Naive thymus-derived CD4-positive, alpha-beta T cell (primary cell): ENCODE data around the gene ERI3. TPM values are rescaled to one million over a fixed set of nuclear protein-coding genes. Genes with fewer than 3 reads are reported as not detected.
A peak's percentile ranks its signal among the peaks of the same experiment; 100 is the strongest.

Experiments used
- ATAC-seq: fragments of 150-1000 bp; cut with Tn5 transposase; 2 replicates; pipeline ENCODE4 v1.10.0; 2021; ENCODE audit warnings: mild to moderate bottlenecking, moderate library complexity
- CTCF ChIA-PET: fragments of 350-600 bp; sonication (Branson Sonifier 250); formaldehyde crosslinking; loops from one replicate; lab custom pipeline; 2021; ENCODE audit warnings: antibody characterized with exemption; lab: Charles Lee
- POLR2A ChIA-PET: fragments of 350-600 bp; sonication (Branson Sonifier 250); formaldehyde crosslinking; loops from one replicate; lab custom pipeline; 2021; ENCODE audit warnings: antibody characterized with exemption, inconsistent platforms; lab: Charles Lee
- DNase-seq, 9 donors: peaks; one replicate each; pipeline versions ENCODE4 v3.0.0 to v3.0.0-alpha.2; 2020 to 2022; ENCODE audit warnings: mixed read lengths in 1 of 9
- H3K27ac ChIP-seq: one replicate; pipeline ENCODE4 v1.7.0; 2013; ENCODE audit warnings: mild to moderate bottlenecking, low read depth, low read length, moderate library complexity
- H3K27me3 ChIP-seq, 2 donors: one replicate each; pipeline ENCODE4 v1.7.0; 2013; ENCODE audit warnings: low read length in 2 of 2, mild to moderate bottlenecking in 2 of 2, moderate library complexity in 2 of 2; ENCODE audit not compliant: control insufficient read depth in 2 of 2, insufficient read depth in 2 of 2
- H3K36me3 ChIP-seq, 3 experiments: 1 replicate in 2 of 3; 2 replicates in 1 of 3; pipeline ENCODE4 v1.7.0; 2013; ENCODE audit warnings: low read length in 3 of 3, mild to moderate bottlenecking in 3 of 3, moderate library complexity in 1 of 3; ENCODE audit not compliant: insufficient read depth in 3 of 3, control insufficient read depth in 2 of 3
- H3K4me1 ChIP-seq, 2 donors: one replicate each; pipeline ENCODE4 v1.7.0; 2013; ENCODE audit warnings: low read length in 2 of 2, mild to moderate bottlenecking in 2 of 2, moderate library complexity in 1 of 2; ENCODE audit not compliant: control insufficient read depth in 2 of 2, insufficient read depth in 2 of 2
- H3K4me3 ChIP-seq: 2 replicates; pipeline ENCODE4 v1.7.0; 2013; ENCODE audit warnings: mild to moderate bottlenecking, low read length
- H3K9me3 ChIP-seq, 3 experiments: 1 replicate in 2 of 3; 2 replicates in 1 of 3; pipeline ENCODE4 v1.7.0; 2013; ENCODE audit warnings: low read length in 3 of 3; ENCODE audit not compliant: control insufficient read depth in 2 of 3
- H3K27ac Mint-ChIP-seq, 9 donors: one replicate each; pipeline ENCODE4 v1.8.0; 2020 to 2022; ENCODE audit warnings: mixed read lengths in 9 of 9, mild to moderate bottlenecking in 8 of 9, moderate library complexity in 5 of 9, inconsistent platforms in 2 of 9
- H3K27me3 Mint-ChIP-seq, 5 donors: one replicate each; pipeline ENCODE4 v1.8.0; 2021 to 2022; ENCODE audit warnings: mixed read lengths in 5 of 5, mild to moderate bottlenecking in 1 of 5
- H3K36me3 Mint-ChIP-seq, 5 donors: one replicate each; pipeline ENCODE4 v1.8.0; 2020 to 2022; ENCODE audit warnings: mixed read lengths in 5 of 5, mild to moderate bottlenecking in 3 of 5, inconsistent platforms in 1 of 5
- H3K4me1 Mint-ChIP-seq, 7 donors: one replicate each; pipeline ENCODE4 v1.8.0; 2020 to 2022; ENCODE audit warnings: mixed read lengths in 7 of 7, mild to moderate bottlenecking in 3 of 7, inconsistent platforms in 1 of 7
- H3K4me3 Mint-ChIP-seq, 10 donors: one replicate each; pipeline ENCODE4 v1.8.0; 2020 to 2022; ENCODE audit warnings: mild to moderate bottlenecking in 10 of 10, mixed read lengths in 10 of 10, moderate library complexity in 6 of 10, inconsistent platforms in 2 of 10
- H3K9me3 Mint-ChIP-seq, 11 donors: one replicate each; pipeline ENCODE4 v1.8.0; 2020 to 2022; ENCODE audit warnings: mixed read lengths in 11 of 11, mild to moderate bottlenecking in 4 of 11, inconsistent platforms in 1 of 11, moderate library complexity in 1 of 11
- intact Hi-C, 2 donors: fragments of 100-400 bp; cut with micrococcal nuclease; formaldehyde crosslinking; loops; one replicate each; pipeline ENCODE4 v1.15.1; 2023
- polyA plus RNA-seq, 2 donors: library from polyadenylated mRNA; unstranded; fragments of 300-500 nt; fragmentation: Illumina TruSeq; gene quantifications; one replicate each; pipeline ENCODE4 v1.2.3, GENCODE V29; 2021
- total RNA-seq, 6 experiments: library from RNA in 5 of 6; stranded (reverse) in 5 of 6; gene quantifications; 1 replicate in 5 of 6; 2 replicates in 1 of 6; pipeline ENCODE4 v1.2.3 and lab custom pipeline; 2021 to 2026

ERI3 gene
- total and polyA plus RNA-seq, 7 experiments from 2014 or later: 28.7 to 40.4 (median 36.2) TPM

- H3K36me3 Mint-ChIP-seq: peaks cover 0 to 60% (median 10%) of the 10 kb centered on the region in 5 donors
- ATAC-seq (no peak), DNase-seq (no peak)
- POLR2A ChIA-PET: no interaction called here
- intact Hi-C loops: no loop called here
- CTCF ChIA-PET: no interaction called here
- H3K27me3 ChIP-seq: no peaks in the 10 kb centered on the region
- H3K4me1 Mint-ChIP-seq: peaks cover 0 to 36% (median 3%) of the 10 kb centered on the region in 7 donors
- H3K9me3 Mint-ChIP-seq: no peaks in the 10 kb centered on the region
- H3K27me3 Mint-ChIP-seq: no peaks in the 10 kb centered on the region
- no peak overlapping the region for H3K4me3 ChIP-seq
- H3K27ac Mint-ChIP-seq: peak overlapping the region in 1 of 9 donors; percentile 31
- no peak overlapping the region for H3K4me3 Mint-ChIP-seq
- H3K36me3 ChIP-seq: peaks cover 5 to 76% (median 6%) of the 10 kb centered on the region in 3 experiments
- H3K4me1 ChIP-seq: no peaks in the 10 kb centered on the region
- no peaks in the 10 kb centered on the region for H3K9me3 ChIP-seq
- no peak overlapping the region for H3K27ac ChIP-seq
Observed at GRCh38 chr1:44313265-44313918, 41.7 kb downstream of the ERI3 start.

GRCh38 chr1:44312399-44313196, 42.5 kb downstream of the ERI3 start:
- DNase-seq (no peak), ATAC-seq (no peak)
- Histone ChIP-seq H3K27ac (no peak overlapping the region), H3K4me3 (no peak overlapping the region), H3K9me3 (no peaks in the 10 kb centered on the region), H3K36me3 (peaks cover 5 to 75% (median 6%) of the 10 kb centered on the region in 3 experiments), H3K27me3 (no peaks in the 10 kb centered on the region), H3K4me1 (no peaks in the 10 kb centered on the region)
- Mint-ChIP-seq H3K4me3 (no peak overlapping the region), H3K27me3 (no peaks in the 10 kb centered on the region), H3K9me3 (no peaks in the 10 kb centered on the region), H3K4me1 (peaks cover 0 to 29% (median 0%) of the 10 kb centered on the region in 7 donors), H3K36me3 (peaks cover 0 to 59% (median 14%) of the 10 kb centered on the region in 5 donors), H3K27ac (peak overlapping the region in 1 of 9 donors; percentile 12)
- intact Hi-C loops: no loop called here
- ChIA-PET CTCF (interaction anchor here (0.6 kb wide), 1 partner anchor 39 kb away, joined by 4 read pairs; no protein-coding TSS in a partner anchor), POLR2A (no interaction called here)

DNA sequence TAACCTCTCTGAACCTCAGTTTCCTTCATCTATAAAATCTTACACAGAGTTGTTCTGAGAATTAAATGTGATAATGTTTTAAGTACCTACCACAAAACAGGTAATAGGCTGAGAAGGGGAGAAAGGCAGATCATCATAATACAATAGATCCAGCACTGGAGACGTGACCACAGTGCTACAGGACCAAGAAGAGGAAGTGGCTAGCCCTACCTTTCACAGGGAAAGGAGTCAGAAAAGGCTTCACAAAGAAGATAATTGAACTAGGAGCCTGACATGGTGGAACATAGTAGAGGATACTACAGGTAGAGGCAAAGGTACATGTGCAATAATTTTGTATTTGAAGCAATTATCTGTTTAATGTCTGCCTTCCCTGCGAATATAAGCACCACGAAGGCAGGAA, 45.1 kb downstream of the ERI3 start:
- DNase-seq (no peak), ATAC-seq (no peak)
- H3K9me3 Mint-ChIP-seq: no peaks in the 10 kb centered on the region
- H3K4me3 Mint-ChIP-seq: no peak overlapping the region
- intact Hi-C loops: no loop called here
- Histone ChIP-seq H3K27ac (no peak overlapping the region), H3K4me3 (no peak overlapping the region), H3K4me1 (peaks cover 0 to 17% of the 10 kb centered on the region in 2 donors), H3K36me3 (peaks cover 0 to 63% (median 5%) of the 10 kb centered on the region in 3 experiments), H3K9me3 (no peaks in the 10 kb centered on the region), H3K27me3 (no peaks in the 10 kb centered on the region)
- H3K36me3 Mint-ChIP-seq: peaks cover 0 to 54% (median 20%) of the 10 kb centered on the region in 5 donors
- H3K27ac Mint-ChIP-seq: peak overlapping the region in 1 of 9 donors; percentile 42
- ChIA-PET POLR2A (no interaction called here), CTCF (no interaction called here)
- H3K27me3 Mint-ChIP-seq: no peaks in the 10 kb centered on the region
- H3K4me1 Mint-ChIP-seq: peaks cover 4 to 36% (median 25%) of the 10 kb centered on the region in 7 donors

DNA sequence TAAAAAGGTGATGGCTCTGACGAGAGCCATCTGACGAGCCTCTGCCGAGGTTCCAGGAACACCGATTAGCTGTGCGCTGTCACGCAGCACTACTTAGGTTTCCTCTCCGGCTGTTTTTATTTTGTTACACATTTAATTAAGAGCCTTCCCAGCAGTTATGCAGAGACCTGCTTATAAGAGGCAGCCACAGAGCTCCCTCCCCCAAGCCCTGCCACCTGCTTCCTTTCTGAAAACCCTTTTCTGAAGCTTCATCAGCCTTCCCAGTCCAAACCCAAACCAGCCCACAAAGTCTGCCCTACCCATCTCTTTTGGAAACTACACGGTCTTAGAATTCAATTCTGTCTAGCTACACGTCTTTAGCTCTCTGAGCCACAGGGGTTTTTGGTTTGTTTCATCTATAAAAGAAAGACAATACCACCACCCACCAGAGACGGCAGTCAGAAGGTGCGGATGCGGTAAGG, 49.1 kb downstream of the ERI3 start:
- peak; percentile 88 for ATAC-seq
- Histone ChIP-seq H3K9me3 (no peaks in the 10 kb centered on the region), H3K27ac (peak overlapping the region; percentile 31), H3K27me3 (no peaks in the 10 kb centered on the region), H3K36me3 (peaks cover 0 to 39% (median 5%) of the 10 kb centered on the region in 3 experiments), H3K4me3 (peak overlapping the region; percentile 15), H3K4me1 (peaks cover 0 to 25% of the 10 kb centered on the region in 2 donors)
- H3K27me3 Mint-ChIP-seq: no peaks in the 10 kb centered on the region
- peaks cover 12 to 51% (median 43%) of the 10 kb centered on the region in 7 donors for H3K4me1 Mint-ChIP-seq
- H3K27ac Mint-ChIP-seq: peak overlapping the region; percentile 52 to 90 (median 82)
- no peaks in the 10 kb centered on the region for H3K9me3 Mint-ChIP-seq
- DNase-seq: peak in 8 of 9 donors; percentile 31 to 75 (median 60)
- CTCF ChIA-PET: interaction anchor here (1.5 kb wide), 1 partner anchor 12 kb away, joined by 4 read pairs; no protein-coding TSS in a partner anchor
- intact Hi-C loops: no loop called here
- H3K36me3 Mint-ChIP-seq: peaks cover 5 to 60% (median 42%) of the 10 kb centered on the region in 5 donors
- POLR2A ChIA-PET: no interaction called here
- peak overlapping the region; percentile 35 to 76 (median 56) for H3K4me3 Mint-ChIP-seq

DNA sequence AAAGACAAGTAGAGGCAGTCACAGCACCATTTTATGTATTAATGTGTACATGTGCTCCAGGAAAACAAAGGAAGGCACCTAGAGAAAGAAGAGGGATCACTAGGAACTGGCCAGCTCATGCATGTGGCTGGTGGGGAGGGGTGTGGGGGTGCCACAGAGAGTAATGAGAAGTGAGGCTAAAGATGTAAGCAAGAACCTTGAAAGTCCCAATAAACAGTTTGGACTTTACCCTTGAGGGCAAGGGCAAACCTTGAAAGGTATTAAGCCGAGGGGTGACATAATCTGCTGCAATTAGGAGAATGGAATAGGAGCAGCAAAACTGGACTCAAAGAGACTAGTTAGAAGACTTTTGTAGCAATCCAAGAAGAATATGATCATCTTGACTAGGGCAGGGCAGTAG, 51.5 kb downstream of the ERI3 start:
- H3K4me3 ChIP-seq: no peak overlapping the region
- no peaks in the 10 kb centered on the region for H3K9me3 ChIP-seq
- H3K4me3 Mint-ChIP-seq: peak overlapping the region in 4 of 10 donors; percentile 16 to 71 (median 32)
- no peaks in the 10 kb centered on the region for H3K27me3 ChIP-seq
- H3K27ac ChIP-seq: no peak overlapping the region
- H3K27ac Mint-ChIP-seq: peak overlapping the region in 5 of 9 donors; percentile 20 to 39 (median 34)
- peaks cover 0 to 25% of the 10 kb centered on the region in 2 donors for H3K4me1 ChIP-seq
- DNase-seq (no peak), ATAC-seq (no peak)
- no peaks in the 10 kb centered on the region for H3K27me3 Mint-ChIP-seq
- ChIA-PET CTCF (no interaction called here), POLR2A (no interaction called here)
- no peaks in the 10 kb centered on the region for H3K9me3 Mint-ChIP-seq
- peaks cover 10 to 50% (median 43%) of the 10 kb centered on the region in 7 donors for H3K4me1 Mint-ChIP-seq
- H3K36me3 Mint-ChIP-seq: peaks cover 5 to 46% (median 42%) of the 10 kb centered on the region in 5 donors
- H3K36me3 ChIP-seq: peaks cover 0 to 40% (median 5%) of the 10 kb centered on the region in 3 experiments
- intact Hi-C loops: no loop called here

DNA sequence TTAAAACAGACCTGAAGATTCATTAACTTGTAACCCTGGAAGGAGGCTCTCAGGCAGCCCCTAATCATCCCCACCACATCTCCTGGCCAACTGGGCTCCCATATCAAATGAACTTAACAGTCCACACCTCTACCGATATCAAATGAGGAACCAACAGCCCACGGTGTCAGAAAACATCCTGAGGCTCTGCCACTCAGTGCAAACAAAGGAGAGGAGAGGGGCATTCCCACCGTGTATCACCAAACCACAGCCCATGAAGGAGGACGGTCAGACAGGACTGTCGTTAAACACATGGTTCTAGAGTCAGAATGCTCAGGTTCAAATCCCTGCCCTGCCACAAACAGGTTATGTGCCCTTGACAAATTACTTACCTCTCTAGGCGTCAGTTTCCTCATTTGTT, 52.5 kb downstream of the ERI3 start:
- DNase-seq (no peak), ATAC-seq (no peak)
- no peaks in the 10 kb centered on the region for H3K27me3 ChIP-seq
- no peaks in the 10 kb centered on the region for H3K9me3 ChIP-seq
- H3K27ac ChIP-seq: no peak overlapping the region
- Mint-ChIP-seq H3K4me3 (no peak overlapping the region), H3K36me3 (peaks cover 7 to 47% (median 40%) of the 10 kb centered on the region in 5 donors), H3K27ac (no peak overlapping the region), H3K9me3 (no peaks in the 10 kb centered on the region), H3K4me1 (peaks cover 10 to 43% (median 43%) of the 10 kb centered on the region in 7 donors), H3K27me3 (no peaks in the 10 kb centered on the region)
- intact Hi-C loops: no loop called here
- no peak overlapping the region for H3K4me3 ChIP-seq
- peaks cover 0 to 44% (median 11%) of the 10 kb centered on the region in 3 experiments for H3K36me3 ChIP-seq
- H3K4me1 ChIP-seq: peaks cover 0 to 25% of the 10 kb centered on the region in 2 donors
- ChIA-PET CTCF (no interaction called here), POLR2A (no interaction called here)
